Stimulated activated naive B cell treated with anti-CD40 and anti-IgM and Interleukin-4, amounts not matched to agents 10 μg/mL and 1 μg/mL and 100 μg/mL, for 72 hours (primary cell): ENCODE data around the gene TFB2M.
"Not testable (repeated sequence)": the region's sequence is repeated elsewhere in the genome, so short reads cannot be mapped to it uniquely, and the experiment has no call there.

Source experiments
- ATAC-seq, 2 donors: fragments of 150-1000 bp; cut with Tn5 transposase; replicated peaks; 2 replicates each; pipeline ENCODE4 v1.10.0; 2021; ENCODE audit warnings: moderate library complexity in 1 of 2
- DNase-seq: peaks from one replicate; pipeline ENCODE4 v3.0.0; 2021
- H3K27ac Mint-ChIP-seq: one replicate; pipeline ENCODE4 v1.8.0; 2022; ENCODE audit warnings: mild to moderate bottlenecking, mixed read lengths
- H3K27me3 Mint-ChIP-seq, 2 donors: one replicate each; pipeline ENCODE4 v1.8.0; 2022; ENCODE audit warnings: mixed read lengths in 2 of 2
- H3K36me3 Mint-ChIP-seq, 2 donors: one replicate each; pipeline ENCODE4 v1.8.0; 2022; ENCODE audit warnings: mixed read lengths in 2 of 2, mild to moderate bottlenecking in 1 of 2
- H3K4me1 Mint-ChIP-seq, 2 donors: one replicate each; pipeline ENCODE4 v1.8.0; 2022; ENCODE audit warnings: mixed read lengths in 2 of 2, mild to moderate bottlenecking in 1 of 2
- H3K4me3 Mint-ChIP-seq, 2 donors: one replicate each; pipeline ENCODE4 v1.8.0; 2022; ENCODE audit warnings: mild to moderate bottlenecking in 2 of 2, mixed read lengths in 2 of 2, moderate library complexity in 1 of 2
- H3K9me3 Mint-ChIP-seq, 2 donors: one replicate each; pipeline ENCODE4 v1.8.0; 2022; ENCODE audit warnings: mixed read lengths in 2 of 2, mild to moderate bottlenecking in 1 of 2

Gene TFB2M

DNA sequence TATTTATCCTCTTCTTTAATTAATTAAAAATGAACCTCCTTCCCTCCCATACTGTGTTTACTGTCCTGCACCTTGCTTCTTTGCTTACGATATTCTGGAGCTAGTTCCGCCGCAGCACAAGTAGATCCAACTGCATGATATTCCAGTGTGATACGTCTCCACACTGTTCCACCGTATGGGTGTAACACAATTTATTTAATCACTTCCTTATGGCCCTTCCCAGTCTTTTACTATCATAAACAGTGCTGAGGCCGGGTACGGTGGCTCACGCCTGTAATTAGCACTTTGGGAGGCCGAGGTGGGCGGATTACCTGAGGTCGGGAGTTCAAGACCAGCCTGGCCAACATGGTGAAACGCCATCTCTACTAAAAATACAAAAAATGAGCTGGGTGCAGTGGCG lies 25.9 kb upstream of the TFB2M start:
- H3K27ac Mint-ChIP-seq: no peak overlapping the region
- H3K27me3 Mint-ChIP-seq: no peaks in the 10 kb centered on the region
- DNase-seq (no peak), ATAC-seq (no peak)
- peaks cover 14 to 35% of the 10 kb centered on the region in 2 donors for H3K4me1 Mint-ChIP-seq
- H3K9me3 Mint-ChIP-seq: peaks cover 0 to 2% of the 10 kb centered on the region in 2 donors
- no peak overlapping the region for H3K4me3 Mint-ChIP-seq
- H3K36me3 Mint-ChIP-seq: peaks cover 23 to 45% of the 10 kb centered on the region in 2 donors

GRCh38 chr1:246591504-246591903 lies 25.4 kb upstream of the TFB2M start:
- peaks cover 0 to 2% of the 10 kb centered on the region in 2 donors for H3K9me3 Mint-ChIP-seq
- peaks cover 21 to 41% of the 10 kb centered on the region in 2 donors for H3K36me3 Mint-ChIP-seq
- H3K4me1 Mint-ChIP-seq: peaks cover 14 to 30% of the 10 kb centered on the region in 2 donors
- ATAC-seq (peak; percentile 87 to 97), DNase-seq (peak; percentile 29)
- no peaks in the 10 kb centered on the region for H3K27me3 Mint-ChIP-seq
- no peak overlapping the region for H3K4me3 Mint-ChIP-seq
- H3K27ac Mint-ChIP-seq: peak overlapping the region; percentile 84

GRCh38 chr1:246591047-246591446 lies 25.0 kb upstream of the TFB2M start:
- H3K9me3 Mint-ChIP-seq: peaks cover 0 to 2% of the 10 kb centered on the region in 2 donors
- H3K4me3 Mint-ChIP-seq: no peak overlapping the region
- H3K36me3 Mint-ChIP-seq: peaks cover 21 to 41% of the 10 kb centered on the region in 2 donors
- H3K4me1 Mint-ChIP-seq: peaks cover 16 to 29% of the 10 kb centered on the region in 2 donors
- DNase-seq (no peak), ATAC-seq (peak; percentile 31 to 55)
- peak overlapping the region; percentile 84 for H3K27ac Mint-ChIP-seq
- H3K27me3 Mint-ChIP-seq: no peaks in the 10 kb centered on the region

DNA sequence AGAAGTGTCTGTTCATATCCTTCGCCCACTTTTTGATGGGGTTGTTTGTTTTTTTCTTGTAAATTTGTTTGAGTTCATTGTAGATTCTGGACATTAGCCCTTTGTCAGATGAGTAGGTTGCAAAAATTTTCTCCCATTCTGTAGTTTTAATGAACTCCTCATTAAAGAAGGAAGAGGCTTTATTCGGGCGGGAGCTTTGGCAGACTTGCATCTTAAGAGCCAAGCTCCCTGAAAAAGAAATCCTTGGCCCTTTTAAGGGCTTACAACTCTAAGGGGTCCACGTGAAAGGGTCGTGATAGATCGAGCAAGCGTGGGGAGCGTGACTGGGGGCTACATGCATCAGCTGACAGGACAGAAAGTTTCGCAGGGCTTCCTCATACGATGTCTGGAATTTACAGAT lies 23.9 kb upstream of the TFB2M start:
- DNase-seq, H3K9me3 Mint-ChIP-seq, ATAC-seq, H3K4me3 Mint-ChIP-seq, H3K27ac Mint-ChIP-seq, H3K27me3 Mint-ChIP-seq: not testable (repeated sequence)
- H3K4me1 Mint-ChIP-seq: peaks cover 14 to 28% of the 10 kb centered on the region in 2 donors
- peaks cover 16 to 35% of the 10 kb centered on the region in 2 donors for H3K36me3 Mint-ChIP-seq

- DNase-seq (no peak), ATAC-seq (no peak)
- Mint-ChIP-seq H3K4me3 (no peak overlapping the region), H3K27ac (no peak overlapping the region), H3K27me3 (no peaks in the 10 kb centered on the region), H3K4me1 (peaks cover 18 to 33% of the 10 kb centered on the region in 2 donors), H3K36me3 (peaks cover 21 to 40% of the 10 kb centered on the region in 2 donors), H3K9me3 (peaks cover 0 to 2% of the 10 kb centered on the region in 2 donors)
These were observed 22.2 kb upstream of the TFB2M start for GRCh38 chr1:246588159-246588721.

DNA sequence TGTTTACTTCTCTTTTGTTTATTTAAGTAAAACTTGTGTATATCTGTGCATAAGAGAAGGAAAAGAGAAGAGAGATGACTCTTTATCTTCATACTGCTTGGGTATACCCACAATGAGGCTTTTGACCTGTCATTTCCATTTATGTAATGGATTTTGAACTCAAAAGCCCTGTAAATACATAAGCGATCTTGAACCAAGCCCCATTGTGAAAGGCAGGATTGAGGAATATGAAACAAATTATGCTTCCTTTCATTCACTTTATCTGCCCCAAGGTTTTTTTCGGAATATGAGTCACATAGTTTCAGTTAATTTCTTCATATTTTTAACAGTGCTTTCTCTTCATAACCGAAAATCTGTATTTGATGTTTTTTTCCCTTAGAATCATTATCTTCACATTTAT lies 21.5 kb upstream of the TFB2M start:
- H3K4me3 Mint-ChIP-seq: no peak overlapping the region
- peaks cover 25 to 39% of the 10 kb centered on the region in 2 donors for H3K4me1 Mint-ChIP-seq
- H3K9me3 Mint-ChIP-seq: peaks cover 0 to 2% of the 10 kb centered on the region in 2 donors
- no peaks in the 10 kb centered on the region for H3K27me3 Mint-ChIP-seq
- no peak overlapping the region for H3K27ac Mint-ChIP-seq
- DNase-seq (no peak), ATAC-seq (no peak)
- H3K36me3 Mint-ChIP-seq: peaks cover 22 to 45% of the 10 kb centered on the region in 2 donors

DNA sequence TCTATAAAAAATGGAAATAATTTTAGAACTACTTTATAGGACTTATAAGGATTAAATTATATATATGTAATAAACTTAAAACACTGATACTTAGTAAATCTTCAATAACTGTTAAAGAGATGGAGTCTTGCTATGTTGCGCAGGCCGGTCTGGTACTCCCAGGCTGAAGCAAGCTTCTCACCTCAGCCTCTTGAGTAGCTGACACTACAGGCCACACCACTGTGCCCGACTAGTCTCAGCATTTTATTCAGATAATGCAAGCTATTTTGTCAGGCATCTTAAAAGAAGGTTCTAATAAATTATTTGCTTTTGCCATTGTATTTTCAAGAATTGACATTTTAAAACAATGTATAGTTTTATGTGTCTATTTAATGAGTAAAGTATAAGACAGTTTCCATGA lies 21.0 kb upstream of the TFB2M start:
- Mint-ChIP-seq H3K27ac (no peak overlapping the region), H3K4me1 (peaks cover 26 to 40% of the 10 kb centered on the region in 2 donors)

GRCh38 chr1:246583448-246584185 lies 17.6 kb upstream of the TFB2M start:
- H3K27me3 Mint-ChIP-seq: no peaks in the 10 kb centered on the region
- ATAC-seq: no peak
- DNase-seq: no peak
- H3K4me3 Mint-ChIP-seq: no peak overlapping the region
- H3K9me3 Mint-ChIP-seq: no peaks in the 10 kb centered on the region
- H3K36me3 Mint-ChIP-seq: peaks cover 21 to 35% of the 10 kb centered on the region in 2 donors
- H3K4me1 Mint-ChIP-seq: peaks cover 28 to 56% of the 10 kb centered on the region in 2 donors
- H3K27ac Mint-ChIP-seq: peak overlapping the region; percentile 31

More for the DNA sequence above, 21.0 kb upstream of the TFB2M start:
- H3K4me3 Mint-ChIP-seq: no peak overlapping the region
- ATAC-seq (no peak), DNase-seq (no peak)
- H3K9me3 Mint-ChIP-seq: peaks cover 0 to 2% of the 10 kb centered on the region in 2 donors
- peaks cover 26 to 45% of the 10 kb centered on the region in 2 donors for H3K36me3 Mint-ChIP-seq
- H3K27me3 Mint-ChIP-seq: no peaks in the 10 kb centered on the region

GRCh38 chr1:246583056-246583440 lies 17.0 kb upstream of the TFB2M start:
- Mint-ChIP-seq H3K4me3 (no peak overlapping the region), H3K4me1 (peaks cover 28 to 61% of the 10 kb centered on the region in 2 donors)

GRCh38 chr1:246582301-246583055 lies 16.4 kb upstream of the TFB2M start:
- peaks cover 21 to 39% of the 10 kb centered on the region in 2 donors for H3K36me3 Mint-ChIP-seq
- H3K27me3 Mint-ChIP-seq: no peaks in the 10 kb centered on the region
- no peak for DNase-seq
- H3K4me3 Mint-ChIP-seq: no peak overlapping the region
- peaks cover 33 to 61% of the 10 kb centered on the region in 2 donors for H3K4me1 Mint-ChIP-seq
- no peak overlapping the region for H3K27ac Mint-ChIP-seq
- H3K9me3 Mint-ChIP-seq: no peaks in the 10 kb centered on the region
- no peak for ATAC-seq

More at GRCh38 chr1:246583056-246583440, 17.0 kb upstream of the TFB2M start:
- Mint-ChIP-seq H3K36me3 (peaks cover 21 to 35% of the 10 kb centered on the region in 2 donors), H3K27ac (no peak overlapping the region), H3K27me3 (no peaks in the 10 kb centered on the region), H3K9me3 (no peaks in the 10 kb centered on the region)
- ATAC-seq (no peak), DNase-seq (no peak)

DNA sequence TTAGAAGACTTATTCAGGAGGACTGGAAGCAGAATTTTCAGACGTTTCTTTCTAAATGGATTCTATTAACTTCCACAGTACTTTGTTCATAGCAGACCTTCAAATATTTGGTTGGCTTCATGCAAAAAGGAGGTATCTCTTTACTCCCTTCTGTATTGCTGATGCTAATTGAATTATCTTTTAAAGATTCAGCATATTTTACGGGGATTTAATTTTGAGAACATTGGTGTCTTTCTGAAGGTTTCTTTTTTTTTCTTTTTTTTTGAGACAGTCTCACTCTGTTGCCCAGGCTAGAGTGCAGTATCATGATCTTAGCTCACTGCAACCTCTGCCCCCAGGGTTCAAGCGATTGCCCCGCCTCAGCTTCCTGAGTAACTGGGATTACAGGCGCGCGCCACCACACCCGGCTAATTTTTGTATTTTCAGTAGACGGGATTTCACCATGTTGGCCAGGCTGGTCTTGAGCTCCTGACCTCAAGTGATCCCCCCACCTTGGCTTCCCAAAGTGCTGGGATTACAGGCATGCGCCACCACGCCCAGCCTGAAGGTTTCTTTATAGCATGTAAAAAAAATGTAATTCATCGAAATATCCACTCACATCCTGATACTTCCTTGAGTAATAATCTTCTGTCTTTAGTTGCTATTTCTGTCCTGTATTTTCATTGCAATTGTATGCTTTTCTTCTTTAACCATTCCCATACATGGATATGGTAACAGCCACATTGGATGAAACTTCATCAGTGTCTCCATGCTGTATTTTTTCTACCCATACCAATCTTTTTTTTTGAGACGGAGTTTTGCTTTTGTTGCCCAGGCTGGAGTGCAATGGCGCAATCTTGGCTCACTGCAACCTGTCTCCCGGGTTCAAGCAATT lies 14.7 kb upstream of the TFB2M start:
- H3K4me3 Mint-ChIP-seq: no peak overlapping the region
- H3K36me3 Mint-ChIP-seq: peaks cover 22 to 44% of the 10 kb centered on the region in 2 donors
- DNase-seq (no peak), ATAC-seq (no peak)
- no peak overlapping the region for H3K27ac Mint-ChIP-seq
- H3K9me3 Mint-ChIP-seq: no peaks in the 10 kb centered on the region
- no peaks in the 10 kb centered on the region for H3K27me3 Mint-ChIP-seq
- peaks cover 34 to 66% of the 10 kb centered on the region in 2 donors for H3K4me1 Mint-ChIP-seq

- H3K9me3 Mint-ChIP-seq: no peaks in the 10 kb centered on the region
- DNase-seq: no peak
- peak overlapping the region; percentile 80 for H3K27ac Mint-ChIP-seq
- no peaks in the 10 kb centered on the region for H3K27me3 Mint-ChIP-seq
- peak; percentile 76 to 90 for ATAC-seq
- no peak overlapping the region for H3K4me3 Mint-ChIP-seq
- peaks cover 39 to 70% of the 10 kb centered on the region in 2 donors for H3K4me1 Mint-ChIP-seq
- peaks cover 26 to 50% of the 10 kb centered on the region in 2 donors for H3K36me3 Mint-ChIP-seq
These were observed 13.8 kb upstream of the TFB2M start for GRCh38 chr1:246579818-246580217.

- Mint-ChIP-seq H3K4me3 (peak overlapping the region in 1 of 2 donors; percentile 34), H3K9me3 (no peaks in the 10 kb centered on the region), H3K27me3 (no peaks in the 10 kb centered on the region), H3K4me1 (peaks cover 31 to 66% of the 10 kb centered on the region in 2 donors), H3K36me3 (peaks cover 20 to 32% of the 10 kb centered on the region in 2 donors), H3K27ac (peak overlapping the region; percentile 66)
- no peak for DNase-seq
- ATAC-seq: no peak
These were observed 11.7 kb upstream of the TFB2M start for GRCh38 chr1:246577720-246578106.
